B cell (primary cell): Measurements from ENCODE around the gene KCNT2. TPM values are rescaled to one million over a fixed set of nuclear protein-coding genes. Genes with fewer than 3 reads are reported as not detected.

ENCODE experiments used
- ATAC-seq: fragments of 200-7000 bp; cut with Tn5 transposase; one replicate; pipeline ENCODE4 v1.10.0; 2021; ENCODE audit warnings: low read depth, mild to moderate bottlenecking, moderate number of reproducible peaks, moderate library complexity
- CTCF ChIA-PET: fragments of 350-600 bp; sonication (Branson Sonifier 250); formaldehyde crosslinking; loops from one replicate; lab custom pipeline; 2021; ENCODE audit warnings: antibody characterized with exemption, inconsistent platforms; lab: Charles Lee
- POLR2A ChIA-PET: fragments of 350-600 bp; sonication (Branson Sonifier 250); formaldehyde crosslinking; loops from one replicate; lab custom pipeline; 2021; ENCODE audit warnings: antibody characterized with exemption; lab: Charles Lee
- DNase-seq: peaks from one replicate; pipeline ENCODE4 v3.0.0; 2013
- H2AFZ ChIP-seq: 2 replicates; pipeline ENCODE4 v1.6.1; 2012; ENCODE audit warnings: mild to moderate bottlenecking, low read depth, low read length; ENCODE audit not compliant: insufficient read depth, poor library complexity, severe bottlenecking
- H3K27ac ChIP-seq, 2 donors: 1 replicate in 1 of 2; 2 replicates in 1 of 2; pipeline ENCODE4 v1.5.1; 2012 to 2013; ENCODE audit warnings: low read length in 2 of 2, mild to moderate bottlenecking in 2 of 2, moderate library complexity in 1 of 2
- H3K27me3 ChIP-seq, 4 experiments: fragments of 200-600 bp in 1 of 4; sonication (generic) in 1 of 4; replicated peaks in 1 of 4; 1 replicate in 2 of 4; 2 replicates in 2 of 4; pipeline versions ENCODE4 v1.6.1 to v1.7.0; 2013 to 2016; ENCODE audit warnings: low read length in 3 of 4, mild to moderate bottlenecking in 2 of 4, mixed read lengths in 1 of 4, moderate library complexity in 1 of 4; ENCODE audit not compliant: insufficient read depth in 4 of 4, control insufficient read depth in 3 of 4; ENCODE audit errors: control extremely low read depth in 1 of 4
- H3K36me3 ChIP-seq, 2 experiments: replicated peaks in 1 of 2; 1 replicate in 1 of 2; 2 replicates in 1 of 2; pipeline versions ENCODE4 v1.6.1 to v1.7.1; 2013; ENCODE audit warnings: low read length in 1 of 2; ENCODE audit not compliant: insufficient read depth in 2 of 2, control insufficient read depth in 1 of 2; ENCODE audit errors: control extremely low read depth in 1 of 2, extremely low read depth in 1 of 2
- H3K4me1 ChIP-seq, 2 donors: fragments of 200-600 bp in 1 of 2; sonication (generic) in 1 of 2; 1 replicate in 1 of 2; 2 replicates in 1 of 2; pipeline versions ENCODE4 v1.5.1 to v1.6.1; 2013 to 2017; ENCODE audit warnings: low read length in 2 of 2; ENCODE audit not compliant: control insufficient read depth in 2 of 2, insufficient read depth in 2 of 2
- H3K4me2 ChIP-seq: replicated peaks from 2 replicates; pipeline ENCODE3; 2012; ENCODE audit warnings: mild to moderate bottlenecking, low read depth, low read length; ENCODE audit not compliant: poor library complexity, severe bottlenecking
- H3K4me3 ChIP-seq, 5 experiments: fragments of 200-600 bp in 1 of 5; sonication (generic) in 1 of 5; 1 replicate in 3 of 5; 2 replicates in 2 of 5; pipeline versions ENCODE4 v1.5.1 to v1.7.0; 2011 to 2016; ENCODE audit warnings: low read length in 4 of 5, mild to moderate bottlenecking in 4 of 5, low read depth in 2 of 5, control low read depth in 1 of 5, moderate library complexity in 1 of 5; ENCODE audit not compliant: insufficient read depth in 1 of 5; ENCODE audit errors: control extremely low read depth in 1 of 5, extremely low read depth in 1 of 5
- H3K79me2 ChIP-seq: fragments of 200-600 bp; sonication (generic); one replicate; pipeline ENCODE4 v1.6.0; 2016; ENCODE audit warnings: low read length; ENCODE audit not compliant: control insufficient read depth, insufficient read depth
- H3K9ac ChIP-seq: fragments of 200-600 bp; sonication (generic); 2 replicates; pipeline ENCODE4 v1.6.1; 2017; ENCODE audit warnings: mild to moderate bottlenecking, low read length, moderate library complexity
- H3K9me3 ChIP-seq, 3 donors: one replicate each; pipeline versions ENCODE4 v1.6.1 to v1.7.1; 2013; ENCODE audit warnings: low read length in 2 of 3; ENCODE audit not compliant: control insufficient read depth in 2 of 3, insufficient read depth in 1 of 3; ENCODE audit errors: control extremely low read depth in 1 of 3
- H4K20me1 ChIP-seq: 2 replicates; pipeline ENCODE4 v1.6.0; 2012; ENCODE audit warnings: mild to moderate bottlenecking, low read length; ENCODE audit not compliant: insufficient read depth, control insufficient read depth, poor library complexity, severe bottlenecking
- H3K27ac Mint-ChIP-seq: one replicate; pipeline ENCODE4 v1.8.0; 2021; ENCODE audit warnings: mixed read lengths
- H3K27me3 Mint-ChIP-seq: one replicate; pipeline ENCODE4 v1.8.0; 2021; ENCODE audit warnings: mixed read lengths
- H3K4me1 Mint-ChIP-seq: one replicate; pipeline ENCODE4 v1.8.0; 2021; ENCODE audit warnings: mixed read lengths
- H3K4me3 Mint-ChIP-seq: one replicate; pipeline ENCODE4 v1.8.0; 2021; ENCODE audit warnings: mixed read lengths
- H3K9me3 Mint-ChIP-seq: one replicate; pipeline ENCODE4 v1.8.0; 2022; ENCODE audit warnings: mixed read lengths; ENCODE audit not compliant: insufficient read depth
- CTCF ChIP-seq: fragments of 200-600 bp; IDR thresholded peaks from one replicate; pipeline ENCODE4 v1.8.0; 2022; ENCODE audit warnings: antibody characterized with exemption, mild to moderate bottlenecking
- EZH2 ChIP-seq: IDR thresholded peaks from 2 replicates; pipeline ENCODE4 v1.6.1; 2012; ENCODE audit warnings: borderline replicate concordance, low read depth, mild to moderate bottlenecking, moderate library complexity, low read length; ENCODE audit not compliant: insufficient read depth, poor library complexity, severe bottlenecking
- WGBS: methylation state at CpG from one replicate; pipeline ENCODE4 v1.1.5; 2013; ENCODE audit warnings: missing lambda C conversion rate; ENCODE audit not compliant: insufficient coverage; 5-methylcytosine and 5-hydroxymethylcytosine counted together
- intact Hi-C: fragments of 100-400 bp; cut with micrococcal nuclease; formaldehyde crosslinking; loops from one replicate; pipeline ENCODE4 v1.10.0; 2022
- polyA plus RNA-seq: library from polyadenylated mRNA; depleted of rRNA; stranded (reverse); fragments of >200 nt; gene quantifications from 2 replicates; pipeline ENCODE4 v1.2.3, GENCODE V29; 2012
- total RNA-seq, 2 donors: library from RNA; stranded (reverse); fragments of 120-200 nt in 1 of 2; gene quantifications; 1 replicate in 1 of 2; 2 replicates in 1 of 2; pipeline versions ENCODE4 v1.2.3 to v1.2.4, GENCODE V29; 2013 to 2022

The KCNT2 gene
- total and polyA plus RNA-seq, 2 donors (not counting 1 experiment from before 2014, with no cell fraction given): not detected

GRCh38 chr1:196517193-196517592 lies 91.0 kb downstream of the KCNT2 start:
- TF ChIP-seq CTCF (no peak), EZH2 (no peak)
- Mint-ChIP-seq H3K9me3 (peaks cover 5% of the 10 kb centered on the region), H3K27me3 (no peaks in the 10 kb centered on the region), H3K27ac (no peak overlapping the region), H3K4me1 (no peaks in the 10 kb centered on the region), H3K4me3 (no peak overlapping the region)
- H3K4me1 ChIP-seq: no peaks in the 10 kb centered on the region
- no peak for DNase-seq
- ATAC-seq: no peak
- no peaks in the 10 kb centered on the region for H3K36me3 ChIP-seq
- H2AFZ ChIP-seq: no peak overlapping the region
- intact Hi-C loops: no loop called here
- H3K4me3 ChIP-seq: no peak overlapping the region
- H3K27me3 ChIP-seq: no peaks in the 10 kb centered on the region
- H3K9me3 ChIP-seq: peaks cover 0 to 7% (median 0%) of the 10 kb centered on the region in 3 donors
- H4K20me1 ChIP-seq: no peaks in the 10 kb centered on the region
- ChIA-PET CTCF (no interaction called here), POLR2A (no interaction called here)
- no peaks in the 10 kb centered on the region for H3K79me2 ChIP-seq
- no peak overlapping the region for H3K9ac ChIP-seq
- no peak overlapping the region for H3K4me2 ChIP-seq
- H3K27ac ChIP-seq: no peak overlapping the region

GRCh38 chr1:196516373-196516772 lies 91.9 kb downstream of the KCNT2 start:
- intact Hi-C loops: no loop called here
- H3K79me2 ChIP-seq: no peaks in the 10 kb centered on the region
- Mint-ChIP-seq H3K27ac (no peak overlapping the region), H3K4me1 (no peaks in the 10 kb centered on the region), H3K27me3 (no peaks in the 10 kb centered on the region), H3K4me3 (no peak overlapping the region), H3K9me3 (peaks cover 2% of the 10 kb centered on the region)
- no peak for ATAC-seq
- CTCF ChIA-PET: no interaction called here
- H2AFZ ChIP-seq: no peak overlapping the region
- 82% methylated on average over 2 of the region's 3 CpGs for WGBS
- no peak overlapping the region for H3K4me2 ChIP-seq
- TF ChIP-seq EZH2 (no peak), CTCF (no peak)
- H3K27me3 ChIP-seq: no peaks in the 10 kb centered on the region
- no peak overlapping the region for H3K9ac ChIP-seq
- POLR2A ChIA-PET: no interaction called here
- H3K9me3 ChIP-seq: peaks cover 0 to 7% (median 0%) of the 10 kb centered on the region in 3 donors
- H3K27ac ChIP-seq: no peak overlapping the region
- no peaks in the 10 kb centered on the region for H3K36me3 ChIP-seq
- no peak overlapping the region for H3K4me3 ChIP-seq
- H4K20me1 ChIP-seq: no peaks in the 10 kb centered on the region
- H3K4me1 ChIP-seq: no peaks in the 10 kb centered on the region
- no peak for DNase-seq
